Measurements from ENCODE around the gene GPR17. TPM values are rescaled to one million over a fixed set of nuclear protein-coding genes. Genes with fewer than 3 reads are reported as not detected.

The GPR17 gene
- total RNA-seq, 1 donor = not detected

GRCh38 chr2:127630864-127631540 is 15.0 kb upstream of the GPR17 start:
- H3K4me3 ChIP-seq (ENCODE audit: low read depth, low read length) = no peak overlapping the region
- TF ChIP-seq CTCF (IDR thresholded peaks at IDR 0.05; ENCODE audit: insufficient read depth, low read depth, low read length) = no peak
- no peak for DNase-seq (ENCODE audit: low read depth)

GRCh38 chr2:127631541-127631996 is 14.4 kb upstream of the GPR17 start:
- no peak for DNase-seq (ENCODE audit: low read depth)
- no peak for TF ChIP-seq CTCF (IDR thresholded peaks at IDR 0.05; ENCODE audit: insufficient read depth, low read depth, low read length)
- H3K4me3 ChIP-seq (ENCODE audit: low read depth, low read length) = no peak overlapping the region

GRCh38 chr2:127631997-127632581 is 13.9 kb upstream of the GPR17 start:
- TF ChIP-seq CTCF (IDR thresholded peaks at IDR 0.05; ENCODE audit: insufficient read depth, low read depth, low read length) = no peak
- no peak overlapping the region for H3K4me3 ChIP-seq (ENCODE audit: low read depth, low read length)
- no peak for DNase-seq (ENCODE audit: low read depth)

GRCh38 chr2:127632592-127633489 is 13.1 kb upstream of the GPR17 start:
- no peak overlapping the region for H3K4me3 ChIP-seq (ENCODE audit: low read depth, low read length)
- no peak for TF ChIP-seq CTCF (IDR thresholded peaks at IDR 0.05; ENCODE audit: insufficient read depth, low read depth, low read length)
- DNase-seq (ENCODE audit: low read depth) = no peak

GRCh38 chr2:127633556-127634065 is 12.3 kb upstream of the GPR17 start:
- no peak for DNase-seq (ENCODE audit: low read depth)
- no peak overlapping the region for H3K4me3 ChIP-seq (ENCODE audit: low read depth, low read length)
- TF ChIP-seq CTCF (IDR thresholded peaks at IDR 0.05; ENCODE audit: insufficient read depth, low read depth, low read length) = no peak

GRCh38 chr2:127634066-127634617 is 11.8 kb upstream of the GPR17 start:
- H3K4me3 ChIP-seq (ENCODE audit: low read depth, low read length) = no peak overlapping the region
- DNase-seq (ENCODE audit: low read depth) = no peak
- no peak for TF ChIP-seq CTCF (IDR thresholded peaks at IDR 0.05; ENCODE audit: insufficient read depth, low read depth, low read length)
